Fibroblast of skin of left quadriceps (primary cell): Measurements from ENCODE around the gene RBM15B.
"Not testable (repeated sequence)": the region's sequence is repeated elsewhere in the genome, so short reads cannot be mapped to it uniquely, and the experiment has no call there.

Source experiments
- DNase-seq, 2 experiments: peaks; one replicate each; pipeline ENCODE4 v3.0.0-alpha.2; 2013; ENCODE audit warnings: low read depth in 2 of 2

Gene RBM15B

DNA sequence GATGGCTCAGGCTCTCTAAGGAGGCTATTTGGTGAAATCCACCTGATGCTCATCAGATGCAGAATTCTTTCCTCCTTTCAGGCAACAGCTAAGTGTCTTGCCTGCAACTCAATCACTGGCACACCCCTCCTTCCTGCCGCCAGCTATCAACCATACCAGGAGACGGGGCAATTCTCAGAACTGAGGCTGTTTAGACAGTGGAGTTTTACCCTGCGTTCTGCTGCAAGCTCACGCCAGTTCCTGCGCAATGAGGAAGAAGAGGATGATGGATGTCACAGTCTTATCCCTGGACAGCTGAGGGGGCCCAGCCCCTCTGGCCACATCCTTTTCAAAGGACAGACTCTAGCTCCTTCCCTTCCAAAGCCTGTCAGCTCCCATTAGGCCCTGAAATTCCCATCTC lies 13.0 kb upstream of the RBM15B start:
- no peak for DNase-seq

DNA sequence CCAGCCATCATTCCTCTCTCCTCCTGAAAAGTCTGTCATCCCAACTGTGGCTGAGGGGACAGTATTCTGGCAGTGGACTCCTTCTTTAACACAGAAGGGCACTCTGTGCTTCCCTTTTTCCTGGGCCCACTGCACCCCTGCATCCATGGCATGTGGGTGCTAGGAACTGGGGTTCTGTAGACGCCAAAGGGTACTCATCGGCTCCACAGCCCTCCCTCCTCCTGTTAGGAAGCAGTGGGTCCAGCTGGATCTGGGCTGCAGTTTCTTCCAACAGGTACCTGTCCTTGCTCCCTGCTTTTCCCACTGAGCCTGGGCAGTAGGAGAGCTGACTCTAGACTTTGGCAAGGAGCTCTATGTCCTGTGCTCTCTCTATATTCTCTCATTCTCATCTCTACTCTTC lies 12.4 kb upstream of the RBM15B start:
- no peak for DNase-seq

DNA sequence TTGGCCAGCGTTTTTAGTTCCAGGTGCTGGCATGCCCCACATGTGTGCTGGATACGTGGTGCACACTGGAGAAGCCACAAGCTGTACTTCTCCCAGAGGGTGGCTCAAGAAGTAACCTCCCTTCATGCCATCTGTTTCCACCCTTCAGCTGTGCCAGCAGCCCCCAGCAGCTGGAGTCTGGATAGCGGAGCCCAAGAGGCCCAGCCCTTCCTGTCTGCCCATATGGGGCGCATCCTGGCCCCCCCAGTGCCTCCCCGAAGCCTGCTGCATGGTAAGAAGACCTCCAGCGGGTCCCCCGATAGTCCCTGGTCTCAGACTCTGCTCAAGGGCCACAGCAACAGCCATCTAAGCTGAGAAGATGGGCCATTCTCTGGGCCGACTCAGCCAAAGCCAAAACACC lies 11.8 kb upstream of the RBM15B start:
- no peak for DNase-seq

DNA sequence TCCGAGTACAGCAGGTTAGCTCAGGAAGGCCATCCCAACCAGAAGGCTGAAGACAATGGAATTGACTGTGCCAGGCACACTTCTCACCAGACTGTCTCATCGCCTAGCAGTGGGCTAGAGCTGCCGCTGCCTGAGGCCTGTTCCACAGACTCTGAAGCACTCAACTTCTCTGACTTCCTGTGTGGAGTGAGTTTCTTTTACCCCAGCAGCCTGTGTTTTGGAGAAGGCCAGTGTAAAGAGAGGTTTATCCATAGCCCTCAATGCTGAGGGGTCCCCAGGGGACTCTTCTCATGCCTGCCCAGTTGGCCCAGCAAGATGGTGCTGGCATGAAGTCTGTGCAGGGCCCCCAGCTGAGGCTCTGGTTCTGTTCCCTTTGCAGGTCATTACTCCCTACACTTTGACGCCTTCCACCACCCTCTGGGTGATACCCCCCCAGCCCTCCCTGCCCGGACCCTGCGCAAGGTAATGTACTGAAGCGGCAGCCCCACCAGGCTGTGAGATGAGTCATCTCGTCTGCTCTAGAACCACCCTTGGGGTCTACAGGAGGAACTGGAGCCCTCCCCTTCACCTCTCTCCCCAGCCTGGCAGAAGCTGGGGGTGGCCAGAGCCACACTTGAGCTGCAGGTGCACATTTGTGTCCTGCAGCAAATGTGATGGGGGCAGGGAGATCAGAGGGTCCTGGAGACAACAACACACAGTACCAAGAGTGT lies 11.2 kb upstream of the RBM15B start:
- no peak for DNase-seq

DNA sequence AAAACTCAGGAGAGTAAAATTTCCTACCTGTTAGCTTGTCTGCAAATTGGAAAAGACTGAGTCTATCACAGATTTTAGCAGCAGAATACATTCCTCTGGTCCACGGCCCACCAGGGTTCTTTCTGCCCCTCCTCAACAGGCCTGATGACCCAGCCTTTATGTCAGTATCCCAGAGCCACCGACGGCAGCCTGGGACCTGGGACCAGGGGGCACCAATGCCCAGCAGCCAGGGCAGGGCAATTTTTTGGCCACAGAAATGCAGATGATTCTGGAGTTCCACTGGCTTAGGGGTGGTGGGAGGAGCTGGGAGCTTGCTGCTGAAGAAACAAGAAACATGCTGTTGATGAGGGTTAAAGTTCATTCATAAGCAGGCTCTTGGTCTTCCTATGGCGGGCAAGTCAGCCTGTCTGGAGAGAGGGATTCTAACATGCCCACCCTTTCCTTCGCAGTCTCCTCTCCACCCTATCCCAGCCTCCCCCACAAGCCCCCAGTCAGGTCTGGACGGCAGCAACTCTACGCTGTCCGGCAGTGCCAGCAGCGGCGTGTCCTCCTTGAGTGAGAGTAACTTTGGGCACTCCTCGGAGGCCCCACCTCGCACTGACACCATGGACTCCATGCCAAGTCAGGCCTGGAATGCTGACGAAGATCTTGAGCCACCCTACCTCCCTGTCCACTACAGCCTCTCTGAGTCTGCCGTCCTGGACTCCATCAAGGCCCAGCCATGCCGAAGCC lies 10.3 kb upstream of the RBM15B start:
- DNase-seq, result no peak

DNA sequence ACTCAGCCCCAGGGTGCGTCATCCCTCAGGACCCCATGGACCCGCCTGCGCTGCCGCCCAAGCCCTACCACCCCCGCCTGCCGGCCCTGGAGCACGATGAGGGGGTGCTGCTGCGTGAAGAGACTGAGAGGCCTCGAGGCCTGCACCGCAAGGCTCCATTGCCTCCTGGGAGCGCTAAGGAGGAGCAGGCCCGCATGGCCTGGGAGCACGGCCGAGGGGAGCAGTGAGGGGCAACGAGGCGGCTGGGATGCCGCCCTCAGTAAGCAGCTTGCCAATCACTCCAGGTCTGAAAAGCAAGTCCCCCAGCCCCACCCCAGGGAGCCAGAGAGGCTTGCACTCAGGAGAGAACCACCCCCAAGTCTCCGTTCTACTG lies 9.8 kb upstream of the RBM15B start:
- DNase-seq, result no peak

DNA sequence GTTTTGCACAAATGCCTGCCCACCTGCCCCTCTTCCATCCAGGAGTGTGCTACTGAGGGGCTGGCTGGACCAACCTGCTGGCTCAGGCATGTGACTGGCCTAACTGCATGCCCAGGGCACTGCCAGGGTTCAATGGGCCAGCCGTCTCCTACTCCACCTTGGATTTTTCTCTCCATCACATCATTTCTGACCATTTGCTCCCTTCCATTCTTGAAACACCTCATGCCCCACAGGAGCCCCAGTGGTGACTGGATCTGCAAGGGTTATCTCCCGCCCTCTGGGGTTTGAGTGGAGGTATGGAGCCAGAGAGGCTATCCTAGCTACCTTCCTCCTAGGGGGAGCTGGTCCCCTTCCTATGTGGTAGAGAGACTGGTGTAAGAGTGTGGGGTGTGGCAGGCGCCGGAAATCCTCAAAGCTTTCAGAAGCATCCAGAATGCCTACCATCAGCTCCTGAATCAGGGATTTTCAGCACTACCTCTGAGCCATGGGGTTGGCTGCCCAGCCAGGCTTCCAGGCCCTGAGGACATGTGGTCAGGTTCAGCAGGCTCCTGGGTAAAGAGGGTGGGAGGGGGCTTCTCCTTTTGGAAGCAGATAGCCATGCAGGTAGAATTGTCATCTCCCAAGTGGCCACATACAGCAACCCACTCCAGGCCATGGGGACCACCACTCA lies 8.9 kb upstream of the RBM15B start:
- no peak for DNase-seq

DNA sequence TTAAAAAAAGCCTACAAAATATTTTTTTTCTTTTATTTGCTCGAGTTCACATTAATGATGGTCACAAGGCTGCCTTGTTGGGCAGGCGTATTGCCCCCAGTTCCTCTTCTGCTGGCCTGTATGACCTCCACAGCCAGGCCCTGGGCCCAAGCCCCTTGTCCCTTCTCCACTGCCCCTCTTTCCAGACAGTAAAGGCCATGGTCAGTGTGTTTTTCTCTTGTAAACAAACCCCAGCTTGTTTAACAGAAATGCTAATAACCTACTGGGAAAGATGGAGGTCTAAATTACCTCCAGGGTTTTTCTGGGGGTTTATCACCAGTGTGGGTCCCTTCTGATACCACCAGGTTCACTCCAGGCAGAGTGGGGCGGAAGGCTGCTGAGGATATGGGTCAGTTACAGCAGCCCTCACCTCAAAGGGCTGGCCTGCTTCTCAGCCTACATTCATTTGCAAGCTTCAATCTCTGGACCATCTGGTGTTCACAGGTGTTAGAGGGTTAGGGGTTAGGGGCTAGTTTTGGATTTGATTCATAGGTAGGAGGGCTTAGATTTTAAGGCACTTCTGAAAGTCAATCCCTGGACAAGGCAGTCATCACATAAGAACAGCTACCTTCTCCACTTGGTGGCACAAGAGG lies 8.0 kb upstream of the RBM15B start:
- no peak for DNase-seq

DNA sequence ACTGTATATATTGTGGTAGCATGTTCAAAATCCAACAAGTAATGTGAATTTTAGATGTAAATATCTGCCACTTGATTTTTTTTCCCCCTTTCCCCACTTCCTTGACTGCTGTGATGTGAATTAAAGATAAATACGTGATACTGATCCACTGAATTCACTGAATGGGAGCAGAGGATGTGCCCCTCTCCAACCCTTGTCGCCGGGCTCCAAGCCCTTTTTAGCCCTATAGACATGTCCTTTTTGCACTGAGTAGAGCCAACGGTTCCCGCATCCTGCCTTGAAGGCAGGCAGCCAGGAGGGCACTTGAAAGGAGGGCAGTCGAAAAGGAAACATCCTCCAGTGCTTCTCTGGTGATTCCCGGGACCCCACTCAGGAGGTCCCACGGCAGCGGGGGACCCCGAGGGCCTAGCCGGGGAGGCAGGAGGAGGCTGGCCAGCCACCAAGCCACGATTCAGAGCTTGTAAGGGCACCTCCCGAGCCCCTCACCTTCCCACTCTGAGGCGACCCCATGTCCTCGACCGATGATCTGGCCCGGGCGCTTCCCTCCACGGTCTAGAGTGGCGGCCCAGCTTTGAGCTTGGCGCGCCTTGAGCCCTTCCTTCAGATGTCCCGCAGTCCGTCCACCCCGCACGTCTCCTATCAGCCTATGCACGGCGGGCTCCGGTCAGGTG lies 6.9 kb upstream of the RBM15B start:
- DNase-seq, result no peak

DNA sequence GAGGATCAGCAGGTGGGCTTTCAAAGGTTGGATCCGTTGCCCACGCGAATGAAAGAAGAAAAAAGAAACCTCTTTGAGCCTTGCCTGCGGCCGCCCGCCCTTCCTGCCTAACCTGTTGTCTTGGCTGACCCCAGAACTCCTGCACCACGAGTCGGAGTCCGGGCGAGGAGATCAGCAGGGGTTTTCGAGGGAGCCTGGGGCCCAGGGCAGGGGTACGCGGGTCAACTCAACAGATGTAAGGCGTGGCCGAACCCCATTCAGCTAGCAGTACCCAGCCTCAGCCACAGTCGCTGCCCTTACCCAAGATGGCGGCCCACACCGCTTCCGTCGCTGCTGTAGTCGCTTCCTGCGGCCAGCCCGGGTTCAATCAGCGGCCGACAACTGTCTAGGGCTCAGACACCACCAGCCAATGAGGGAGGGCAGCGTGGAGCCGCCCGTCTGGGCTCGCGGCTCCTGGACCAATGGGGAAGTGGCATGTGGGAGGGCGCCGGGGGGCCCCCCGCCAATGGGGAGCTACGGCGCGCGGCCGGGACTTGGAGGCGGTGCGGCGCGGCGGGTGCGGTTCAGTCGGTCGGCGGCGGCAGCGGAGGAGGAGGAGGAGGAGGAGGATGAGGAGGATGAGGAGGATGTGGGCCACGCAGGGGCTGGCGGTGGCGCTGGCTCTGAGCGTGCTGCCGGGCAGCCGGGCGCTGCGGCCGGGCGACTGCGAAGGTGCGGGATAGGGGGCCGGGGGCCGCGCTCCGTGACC lies 6.2 kb upstream of the RBM15B start, which contains the start of gene MANF:
Gene MANF (plus strand): TSS at position 566 of the 748 bp plus-strand sequence. CDS start 52 bp downstream, at position 618.
- peak; percentile 95 to 97 for DNase-seq

DNA sequence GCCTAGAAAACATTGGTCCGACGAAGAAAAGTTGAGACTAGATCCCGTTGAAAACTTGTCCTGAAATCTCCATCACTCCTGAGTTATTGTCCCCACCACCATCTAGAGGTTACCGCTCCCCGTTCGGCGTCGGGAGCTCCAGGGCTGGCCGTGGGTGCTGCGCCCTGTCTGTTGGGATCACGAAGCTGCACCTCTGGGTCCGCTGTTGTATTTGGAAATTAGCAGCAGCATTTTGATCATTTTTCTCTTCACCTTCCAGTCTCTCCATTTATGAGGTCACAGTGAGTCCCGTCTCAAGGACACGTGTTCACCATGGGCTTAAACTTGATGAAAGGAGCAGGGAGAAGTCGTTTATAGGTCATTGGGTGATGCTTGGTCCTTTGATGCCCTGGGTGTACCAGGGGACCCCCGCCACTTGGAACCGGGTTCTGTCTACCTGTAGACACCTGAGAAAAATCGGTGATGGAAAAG lies 5.4 kb upstream of the RBM15B start:
- DNase-seq, result no peak

DNA sequence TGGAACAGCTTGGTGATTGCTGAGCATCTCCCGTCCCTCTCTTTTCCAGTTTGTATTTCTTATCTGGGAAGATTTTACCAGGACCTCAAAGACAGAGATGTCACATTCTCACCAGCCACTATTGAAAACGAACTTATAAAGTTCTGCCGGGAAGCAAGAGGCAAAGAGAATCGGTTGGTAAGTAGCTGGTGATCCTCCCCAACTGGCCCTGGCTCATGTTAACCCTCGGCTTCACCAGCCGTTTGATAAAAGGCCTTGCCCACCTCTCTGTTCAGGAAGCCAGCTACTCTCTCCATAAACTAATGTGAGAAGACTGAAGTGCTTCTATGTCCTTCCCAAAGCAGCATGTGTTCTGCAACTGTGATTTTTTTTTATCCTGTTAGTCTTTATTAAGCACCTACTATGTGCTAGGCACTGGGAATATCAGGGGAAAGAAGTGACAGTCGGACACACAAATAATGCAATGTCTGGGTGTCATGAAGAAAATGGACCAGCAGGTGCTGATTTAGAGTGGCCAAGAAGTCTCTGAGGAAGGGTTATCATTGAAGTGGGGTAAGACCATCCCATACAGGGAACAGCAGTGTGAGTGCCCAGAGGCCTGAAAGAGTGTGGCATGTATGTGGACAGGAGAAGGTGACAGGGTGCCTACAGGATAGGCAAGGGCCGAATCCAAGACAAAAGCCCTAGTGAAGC lies 4.8 kb upstream of the RBM15B start:
- DNase-seq, result no peak

DNA sequence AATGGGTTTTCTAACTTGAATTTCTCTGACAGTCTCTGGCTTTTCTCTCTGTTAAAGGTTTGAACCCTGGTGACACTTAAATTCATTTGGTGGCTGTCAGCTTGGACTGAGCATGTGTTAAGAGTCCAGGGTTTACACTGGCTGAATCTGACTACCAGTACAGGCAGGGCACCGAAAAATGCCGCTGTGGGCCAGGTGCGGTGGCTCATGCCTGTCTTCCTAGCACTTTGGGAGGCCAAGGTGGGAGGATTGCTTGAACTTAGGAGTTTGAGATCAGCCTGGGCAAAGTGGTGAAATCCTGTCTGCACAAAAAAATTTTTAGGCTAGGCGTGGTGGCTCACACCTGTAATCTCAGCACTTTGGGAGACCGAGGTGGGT lies 4.2 kb upstream of the RBM15B start:
- no peak for DNase-seq

DNA sequence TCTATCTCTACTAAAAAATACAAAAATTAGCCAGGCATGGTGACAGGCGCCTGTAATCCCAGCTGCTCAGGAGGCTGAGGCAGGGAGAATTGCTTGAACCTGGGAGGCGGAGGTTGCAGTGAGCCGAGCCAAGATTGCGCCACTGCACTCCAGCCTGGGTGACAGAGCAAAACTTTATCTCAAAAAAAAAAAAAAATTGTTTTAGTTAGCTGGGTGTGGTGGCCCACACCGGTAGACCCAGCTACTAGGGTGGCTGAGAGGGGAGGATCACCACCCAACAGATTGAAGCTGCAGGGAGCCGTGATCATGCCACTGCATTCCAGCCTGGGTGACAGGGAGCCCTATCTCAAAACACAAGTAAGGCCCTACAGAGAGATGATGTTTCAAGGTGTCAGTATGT lies 3.8 kb upstream of the RBM15B start:
- DNase-seq, result not testable (repeated sequence)

DNA sequence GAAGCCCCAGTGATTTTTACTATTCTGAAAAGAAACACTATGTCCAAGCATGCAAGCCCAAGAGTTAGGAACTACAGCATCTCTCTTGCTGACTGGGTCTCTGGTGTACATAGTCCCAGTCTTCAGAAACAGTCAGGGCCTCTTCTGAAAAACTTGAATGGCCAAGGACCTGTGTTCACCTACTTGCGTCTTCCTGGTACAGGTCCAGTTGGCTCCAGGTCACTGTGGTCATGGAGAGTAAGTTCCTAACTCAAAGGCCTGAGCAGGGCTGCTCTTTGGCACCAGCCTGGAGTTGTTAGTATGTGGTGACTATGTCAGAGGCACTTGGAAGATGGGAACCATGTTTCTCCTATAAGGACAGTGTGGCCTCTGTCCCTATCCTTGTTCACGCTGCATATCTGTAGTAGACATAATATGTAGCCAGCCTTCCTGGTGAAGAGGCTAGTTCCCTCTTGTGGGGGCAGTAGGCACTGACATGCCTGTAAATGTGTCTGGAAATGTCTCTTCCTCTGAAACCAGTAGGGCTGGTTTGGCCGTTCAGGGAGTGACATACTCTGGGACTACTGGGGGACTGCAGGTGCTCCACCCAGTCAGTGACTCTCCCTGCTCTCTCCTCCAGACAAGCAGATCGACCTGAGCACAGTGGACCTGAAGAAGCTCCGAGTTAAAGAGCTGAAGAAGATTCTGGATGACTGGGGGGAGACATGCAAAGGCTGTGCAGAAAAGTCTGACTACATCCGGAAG lies 2.6 kb upstream of the RBM15B start:
- DNase-seq, result no peak

DNA sequence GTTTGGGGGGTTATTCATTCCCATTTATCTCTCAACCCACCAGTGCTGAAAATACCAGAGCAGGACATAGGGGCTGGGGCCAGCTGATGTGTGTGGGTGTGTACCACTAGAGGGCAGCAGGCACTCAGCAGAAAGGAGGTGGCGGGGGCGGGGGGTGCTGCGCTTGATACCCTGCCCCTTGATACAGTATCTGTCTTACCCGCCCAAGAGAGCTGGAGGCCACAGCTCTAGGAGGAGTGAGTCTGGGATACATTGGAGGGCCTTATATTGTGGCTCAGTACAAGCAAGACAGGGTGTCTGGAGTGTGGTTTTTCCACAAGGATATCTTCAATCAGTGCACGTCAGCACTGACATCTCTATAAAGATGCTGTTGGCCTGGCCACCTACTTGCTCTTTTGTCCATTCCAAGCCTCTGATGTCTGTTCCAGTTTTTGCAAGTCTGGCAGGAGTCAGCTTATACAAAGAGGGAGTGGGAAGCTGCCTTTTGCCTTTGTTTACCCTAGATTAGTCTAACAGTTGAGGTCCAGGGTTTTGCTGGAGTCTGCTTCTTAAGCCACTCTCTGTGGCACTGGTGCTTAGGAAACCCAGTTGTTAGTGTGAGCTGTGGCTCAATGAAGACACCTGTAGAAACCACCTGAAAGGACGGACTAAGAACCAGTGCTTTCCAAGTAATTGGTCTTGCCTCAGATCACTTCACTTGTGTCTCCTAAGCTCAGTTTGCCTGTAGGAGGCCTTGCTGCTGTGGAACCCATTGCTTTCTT lies 1.5 kb upstream of the RBM15B start:
- DNase-seq, result no peak

DNA sequence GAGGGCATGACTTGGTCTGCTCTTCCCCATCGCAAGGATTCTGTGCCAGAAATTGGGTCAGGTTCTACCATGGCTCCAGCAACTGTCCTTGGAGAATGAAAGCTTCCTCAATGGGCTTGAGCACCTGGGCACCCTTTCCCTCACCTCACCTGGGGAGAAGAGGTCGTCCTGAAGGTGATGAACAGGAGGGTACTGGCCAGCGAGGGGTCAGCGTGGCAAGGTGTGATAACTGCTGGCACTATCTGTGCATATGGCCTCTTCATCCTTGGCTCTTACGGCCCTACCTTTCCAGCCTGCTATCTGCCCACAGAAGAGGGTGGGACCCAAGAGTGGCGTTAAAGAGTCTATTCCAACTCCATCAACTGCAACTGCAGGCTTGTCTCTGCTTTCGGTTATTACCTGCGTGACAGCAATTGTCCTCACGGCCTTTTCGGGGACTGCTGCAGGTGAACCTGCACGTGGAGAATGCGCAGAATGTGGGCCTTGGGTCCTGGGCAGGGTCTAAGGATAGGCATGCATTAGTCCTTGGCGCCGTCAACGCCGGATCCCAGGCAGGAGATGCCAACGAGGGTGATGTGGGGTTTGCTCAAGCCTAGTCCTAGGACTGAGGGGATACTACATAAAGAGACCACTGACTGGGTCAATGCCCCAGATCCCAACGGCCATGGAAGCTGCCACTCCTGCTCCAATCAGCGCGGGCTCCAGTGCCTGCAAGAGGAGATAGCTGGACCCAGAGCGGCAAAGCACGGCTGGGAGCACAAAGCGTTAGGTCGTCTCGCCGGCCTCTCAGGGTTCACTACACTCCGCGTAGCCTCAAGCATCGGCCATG lies 625 bp upstream of the RBM15B start:
- no peak for DNase-seq
